ENCODE data around the gene CDH23.

DNA sequence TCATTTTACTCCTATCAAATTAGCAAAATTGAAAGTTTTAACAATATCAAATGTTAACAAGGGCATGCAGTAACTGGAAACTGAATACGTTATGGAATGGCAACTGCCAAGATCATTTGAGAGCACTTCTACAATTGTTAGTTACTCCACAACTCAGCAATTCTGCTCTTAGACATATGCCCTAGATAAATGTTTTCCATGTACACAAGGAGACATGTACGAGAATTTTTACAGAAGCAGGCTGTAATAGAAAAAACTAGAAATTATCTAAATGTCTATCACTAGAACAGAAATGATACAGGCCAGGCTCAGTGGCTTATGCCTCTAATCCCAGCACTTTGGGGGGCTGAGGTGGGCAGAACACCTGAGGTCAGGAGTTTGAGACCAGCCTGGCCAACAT lies 447.4 kb downstream of the CDH23 start:
- TF ChIP-seq, protein P1, sequence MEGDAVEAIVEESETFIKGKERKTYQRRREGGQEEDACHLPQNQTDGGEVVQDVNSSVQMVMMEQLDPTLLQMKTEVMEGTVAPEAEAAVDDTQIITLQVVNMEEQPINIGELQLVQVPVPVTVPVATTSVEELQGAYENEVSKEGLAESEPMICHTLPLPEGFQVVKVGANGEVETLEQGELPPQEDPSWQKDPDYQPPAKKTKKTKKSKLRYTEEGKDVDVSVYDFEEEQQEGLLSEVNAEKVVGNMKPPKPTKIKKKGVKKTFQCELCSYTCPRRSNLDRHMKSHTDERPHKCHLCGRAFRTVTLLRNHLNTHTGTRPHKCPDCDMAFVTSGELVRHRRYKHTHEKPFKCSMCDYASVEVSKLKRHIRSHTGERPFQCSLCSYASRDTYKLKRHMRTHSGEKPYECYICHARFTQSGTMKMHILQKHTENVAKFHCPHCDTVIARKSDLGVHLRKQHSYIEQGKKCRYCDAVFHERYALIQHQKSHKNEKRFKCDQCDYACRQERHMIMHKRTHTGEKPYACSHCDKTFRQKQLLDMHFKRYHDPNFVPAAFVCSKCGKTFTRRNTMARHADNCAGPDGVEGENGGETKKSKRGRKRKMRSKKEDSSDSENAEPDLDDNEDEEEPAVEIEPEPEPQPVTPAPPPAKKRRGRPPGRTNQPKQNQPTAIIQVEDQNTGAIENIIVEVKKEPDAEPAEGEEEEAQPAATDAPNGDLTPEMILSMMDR (IDR thresholded peaks at IDR 0.05) = no peak
- no peak for TF ChIP-seq POLR2A (IDR thresholded peaks at IDR 0.05)
